HG02981 (cell line): ENCODE data around the gene ACSM6.
"Not testable (repeated sequence)": the region's sequence is repeated elsewhere in the genome, so short reads cannot be mapped to it uniquely, and the experiment has no call there.

ENCODE experiments used
- ATAC-seq: cut with Tn5 transposase; IDR thresholded peaks from one replicate; pipeline ENCODE4 v1.9.1; 2021; ENCODE audit warnings: mild to moderate bottlenecking, moderate library complexity; ENCODE audit not compliant: unreplicated experiment

The ACSM6 gene

GRCh38 chr10:95214793-95215192, 20.8 kb downstream of the ACSM6 start:
- peak; percentile 85 for ATAC-seq

- ATAC-seq = no peak
These were observed 23.4 kb downstream of the ACSM6 start for GRCh38 chr10:95217476-95217875.

GRCh38 chr10:95220539-95220938, 26.5 kb downstream of the ACSM6 start:
- no peak for ATAC-seq

- no peak for ATAC-seq
These were observed 27.1 kb downstream of the ACSM6 start for GRCh38 chr10:95221124-95221523.

GRCh38 chr10:95225136-95225535, 31.1 kb downstream of the ACSM6 start:
- no peak for ATAC-seq

GRCh38 chr10:95228934-95229723, 35.1 kb downstream of the ACSM6 start:
- not testable (repeated sequence) for ATAC-seq

- no peak for ATAC-seq
These were observed 35.9 kb downstream of the ACSM6 start for GRCh38 chr10:95229724-95230627.

- ATAC-seq = not testable (repeated sequence)
These were observed 36.9 kb downstream of the ACSM6 start for GRCh38 chr10:95230677-95231586.

GRCh38 chr10:95233377-95234034, 39.5 kb downstream of the ACSM6 start:
- no peak for ATAC-seq

GRCh38 chr10:95234951-95235350, 40.9 kb downstream of the ACSM6 start:
- no peak for ATAC-seq

GRCh38 chr10:95235676-95236067, 41.6 kb downstream of the ACSM6 start:
- peak; percentile 1 for ATAC-seq

- ATAC-seq = peak; percentile 99
These were observed 42.2 kb downstream of the ACSM6 start for GRCh38 chr10:95236068-95236903.

- no peak for ATAC-seq
These were observed 43.5 kb downstream of the ACSM6 start for GRCh38 chr10:95237376-95238170.

- ATAC-seq = not testable (repeated sequence)
These were observed 46.1 kb downstream of the ACSM6 start for GRCh38 chr10:95240096-95240495.

- no peak for ATAC-seq
These were observed 46.8 kb downstream of the ACSM6 start for GRCh38 chr10:95240811-95241210.

GRCh38 chr10:95241533-95241932, 47.5 kb downstream of the ACSM6 start:
- no peak for ATAC-seq

- no peak for ATAC-seq
These were observed 48.7 kb downstream of the ACSM6 start for GRCh38 chr10:95242581-95243317.

GRCh38 chr10:95243318-95243617, 49.2 kb downstream of the ACSM6 start:
- ATAC-seq = no peak
